Measurements from ENCODE around the gene PIH1D1. TPM values are rescaled to one million over a fixed set of nuclear protein-coding genes. Genes with fewer than 3 reads are reported as not detected.

Gene PIH1D1
- total and polyA plus RNA-seq, 10 of the 15 experiments (the other 5 are each of a cell fraction or from before 2014, with no cell fraction given), result 16.1 to 153 (median 106) TPM

- TF ChIP-seq HSF1 (IDR thresholded peaks at IDR 0.05; ENCODE audit: low read depth, low read length) (no peak), HDAC6 (IDR thresholded peaks at IDR 0.05; ENCODE audit: unreplicated experiment) (no peak), KDM1A (IDR thresholded peaks at IDR 0.05; ENCODE audit: borderline replicate concordance) (no peak), PRDM15 (CRISPR knock-in tag; IDR thresholded peaks at IDR 0.05) (no peak), CUX1 (IDR thresholded peaks at IDR 0.05; ENCODE audit: insufficient replicate concordance, low read depth, low read length) (no peak), NR2C1 (IDR thresholded peaks at IDR 0.05) (no peak), MXI1 (IDR thresholded peaks at IDR 0.05; ENCODE audit: low read depth, low read length) (no peak), SIX5 (IDR thresholded peaks at IDR 0.05; ENCODE audit: low read depth, low read length, severe bottlenecking) (no peak)
Observed at GRCh38 chr19:49436381-49437017, 15.1 kb downstream of the PIH1D1 start (continued).
